ENCODE data around the gene OSM. TPM values are rescaled to one million over a fixed set of nuclear protein-coding genes. Genes with fewer than 3 reads are reported as not detected.

The OSM gene
- total RNA-seq, 3 donors from 2014 or later, result 1.3 to 2.5 (median 1.3) TPM

DNA sequence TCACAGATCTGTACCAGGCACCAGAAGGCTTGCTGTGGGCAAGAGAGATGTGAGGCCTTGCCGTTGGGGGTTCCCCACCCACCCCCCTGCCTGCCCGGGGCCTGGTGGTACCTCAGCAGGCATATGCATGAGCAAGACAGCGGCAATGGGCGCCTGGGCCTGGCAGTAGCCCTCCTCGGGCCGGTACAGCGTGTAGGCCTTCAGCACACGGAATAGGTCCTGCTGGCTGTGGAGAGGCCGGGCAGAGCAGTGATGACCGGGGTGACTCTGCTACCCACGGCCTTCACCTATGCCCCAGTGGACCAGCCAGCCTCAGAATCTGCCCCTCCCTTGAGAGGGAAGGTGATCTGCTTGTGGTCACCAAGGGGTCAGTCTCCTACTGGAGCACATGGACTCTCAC, 28.2 kb upstream of the OSM start:
- Histone ChIP-seq H3K9me3 (no peaks in the 10 kb centered on the region), H3K4me1 (peaks cover 30 to 48% of the 10 kb centered on the region in 2 donors), H3K27me3 (no peaks in the 10 kb centered on the region), H3K4me3 (no peak overlapping the region), H3K36me3 (no peaks in the 10 kb centered on the region), H3K27ac (peak overlapping the region; percentile 57 to 61)
- TF ChIP-seq POLR2A (IDR thresholded peaks at IDR 0.05) (no peak), POLR2AphosphoS5 (IDR thresholded peaks at IDR 0.05) (no peak)
- TF ChIP-seq, protein P1, sequence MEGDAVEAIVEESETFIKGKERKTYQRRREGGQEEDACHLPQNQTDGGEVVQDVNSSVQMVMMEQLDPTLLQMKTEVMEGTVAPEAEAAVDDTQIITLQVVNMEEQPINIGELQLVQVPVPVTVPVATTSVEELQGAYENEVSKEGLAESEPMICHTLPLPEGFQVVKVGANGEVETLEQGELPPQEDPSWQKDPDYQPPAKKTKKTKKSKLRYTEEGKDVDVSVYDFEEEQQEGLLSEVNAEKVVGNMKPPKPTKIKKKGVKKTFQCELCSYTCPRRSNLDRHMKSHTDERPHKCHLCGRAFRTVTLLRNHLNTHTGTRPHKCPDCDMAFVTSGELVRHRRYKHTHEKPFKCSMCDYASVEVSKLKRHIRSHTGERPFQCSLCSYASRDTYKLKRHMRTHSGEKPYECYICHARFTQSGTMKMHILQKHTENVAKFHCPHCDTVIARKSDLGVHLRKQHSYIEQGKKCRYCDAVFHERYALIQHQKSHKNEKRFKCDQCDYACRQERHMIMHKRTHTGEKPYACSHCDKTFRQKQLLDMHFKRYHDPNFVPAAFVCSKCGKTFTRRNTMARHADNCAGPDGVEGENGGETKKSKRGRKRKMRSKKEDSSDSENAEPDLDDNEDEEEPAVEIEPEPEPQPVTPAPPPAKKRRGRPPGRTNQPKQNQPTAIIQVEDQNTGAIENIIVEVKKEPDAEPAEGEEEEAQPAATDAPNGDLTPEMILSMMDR (IDR thresholded peaks at IDR 0.05), result no peak
- intact Hi-C loops (cut with DNase I; ENCODE audit: low total_unique reads), result no loop called here
- DNase-seq (ENCODE audit: low spot score in 2 of 2), result no peak

DNA sequence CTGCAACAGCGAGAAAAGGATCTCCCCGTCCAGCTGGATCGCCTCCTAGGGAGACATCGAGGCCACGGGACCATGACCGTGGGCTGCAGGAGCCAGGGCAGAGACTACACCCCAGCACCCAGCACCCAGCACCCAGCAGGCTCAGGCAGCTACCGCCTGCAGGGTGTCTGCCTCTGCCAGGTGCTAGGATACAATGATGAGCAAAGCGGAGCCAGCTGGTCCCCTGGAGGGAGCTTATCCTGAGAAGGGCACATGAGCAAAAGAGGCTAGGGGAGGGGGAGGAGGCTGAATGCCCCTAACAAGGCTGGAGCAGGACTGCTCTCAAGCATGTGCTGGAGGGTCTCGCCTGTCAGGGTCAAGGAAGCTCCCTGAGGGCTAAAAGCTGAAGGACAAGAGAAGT, 27.4 kb upstream of the OSM start:
- intact Hi-C loops (cut with DNase I; ENCODE audit: low total_unique reads), result no loop called here
- Histone ChIP-seq H3K4me1 (peaks cover 30 to 43% of the 10 kb centered on the region in 2 donors), H3K9me3 (no peaks in the 10 kb centered on the region), H3K27ac (peak overlapping the region in 1 of 2 donors; percentile 61), H3K27me3 (no peaks in the 10 kb centered on the region), H3K36me3 (no peaks in the 10 kb centered on the region), H3K4me3 (no peak overlapping the region)
- DNase-seq (ENCODE audit: low spot score in 2 of 2), result no peak
- TF ChIP-seq, protein P1 (IDR thresholded peaks at IDR 0.05), result no peak
- no peak for TF ChIP-seq POLR2A (IDR thresholded peaks at IDR 0.05)
- TF ChIP-seq POLR2AphosphoS5 (IDR thresholded peaks at IDR 0.05), result no peak

DNA sequence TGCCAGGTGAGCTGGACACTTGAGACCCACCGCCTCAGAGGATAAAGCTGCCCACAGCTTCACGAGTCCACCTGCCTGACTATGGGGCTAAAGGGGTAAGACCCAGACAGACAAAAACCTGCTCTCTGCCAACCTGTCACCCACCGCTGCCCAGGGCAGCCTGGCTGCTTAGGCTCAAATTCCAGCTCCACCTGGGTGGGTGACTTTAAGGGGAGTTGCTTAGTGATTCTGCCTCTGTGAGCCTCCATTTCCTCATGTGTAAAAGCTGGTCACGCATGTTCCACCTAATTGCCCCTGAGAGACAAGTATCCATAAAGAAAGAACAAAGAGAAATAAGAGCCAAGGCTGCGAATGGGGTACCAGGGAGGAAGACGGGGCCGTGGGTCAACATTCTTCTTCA, 26.4 kb upstream of the OSM start:
- Histone ChIP-seq H3K27me3 (no peaks in the 10 kb centered on the region), H3K9me3 (no peaks in the 10 kb centered on the region), H3K4me3 (no peak overlapping the region), H3K36me3 (no peaks in the 10 kb centered on the region), H3K4me1 (peaks cover 22 to 42% of the 10 kb centered on the region in 2 donors), H3K27ac (peak overlapping the region; percentile 96 to 98)
- no peak for DNase-seq (ENCODE audit: low spot score in 2 of 2)
- intact Hi-C loops (cut with DNase I; ENCODE audit: low total_unique reads), result no loop called here
- TF ChIP-seq POLR2AphosphoS5 (IDR thresholded peaks at IDR 0.05) (no peak), POLR2A (IDR thresholded peaks at IDR 0.05) (no peak)
- TF ChIP-seq, protein P1 (IDR thresholded peaks at IDR 0.05), result no peak

- no peaks in the 10 kb centered on the region for H3K36me3 ChIP-seq
- no peak for DNase-seq (ENCODE audit: low spot score in 2 of 2)
- H3K27me3 ChIP-seq, result no peaks in the 10 kb centered on the region
- intact Hi-C loops (cut with DNase I; ENCODE audit: low total_unique reads), result no loop called here
- no peaks in the 10 kb centered on the region for H3K9me3 ChIP-seq
- no peak for TF ChIP-seq POLR2A (IDR thresholded peaks at IDR 0.05)
- no peak for TF ChIP-seq POLR2AphosphoS5 (IDR thresholded peaks at IDR 0.05)
- TF ChIP-seq, protein P1 (IDR thresholded peaks at IDR 0.05), result no peak
- peaks cover 16 to 37% of the 10 kb centered on the region in 2 donors for H3K4me1 ChIP-seq
- peak overlapping the region; percentile 96 to 98 for H3K27ac ChIP-seq
- H3K4me3 ChIP-seq, result no peak overlapping the region
Measured at GRCh38 chr22:30292069-30292970, 25.7 kb upstream of the OSM start.
